Prostate gland (tissue), 1 donor: ENCODE data around the gene PER1.

Experiments used
- POLR2A ChIP-seq: fragments of 450-650 bp; IDR thresholded peaks from one replicate; pipeline ENCODE4 v1.6.1; 2016; ENCODE audit warnings: antibody characterized with exemption, mild to moderate bottlenecking
- POLR2AphosphoS5 ChIP-seq: sonication (generic); formaldehyde crosslinking; IDR thresholded peaks from one replicate; pipeline ENCODE4 v1.6.1; 2017; ENCODE audit warnings: antibody characterized with exemption

GRCh38 chr17:8133941-8134340, 18.3 kb downstream of the PER1 start:
- TF ChIP-seq POLR2AphosphoS5, result no peak
- no peak for TF ChIP-seq POLR2A
